HG02642 (cell line): ENCODE data around the gene C15orf39.

ENCODE experiments used
- ATAC-seq: cut with Tn5 transposase; IDR thresholded peaks from one replicate; pipeline ENCODE4 v1.9.1; 2021; ENCODE audit warnings: mild to moderate bottlenecking; ENCODE audit not compliant: unreplicated experiment, poor library complexity

Gene C15orf39

GRCh38 chr15:75171408-75171807 lies 30.3 kb upstream of the C15orf39 start:
- no peak for ATAC-seq

GRCh38 chr15:75172284-75172820 lies 29.3 kb upstream of the C15orf39 start:
- no peak for ATAC-seq

- no peak for ATAC-seq
Measured at GRCh38 chr15:75174102-75174501, 27.6 kb upstream of the C15orf39 start.

DNA sequence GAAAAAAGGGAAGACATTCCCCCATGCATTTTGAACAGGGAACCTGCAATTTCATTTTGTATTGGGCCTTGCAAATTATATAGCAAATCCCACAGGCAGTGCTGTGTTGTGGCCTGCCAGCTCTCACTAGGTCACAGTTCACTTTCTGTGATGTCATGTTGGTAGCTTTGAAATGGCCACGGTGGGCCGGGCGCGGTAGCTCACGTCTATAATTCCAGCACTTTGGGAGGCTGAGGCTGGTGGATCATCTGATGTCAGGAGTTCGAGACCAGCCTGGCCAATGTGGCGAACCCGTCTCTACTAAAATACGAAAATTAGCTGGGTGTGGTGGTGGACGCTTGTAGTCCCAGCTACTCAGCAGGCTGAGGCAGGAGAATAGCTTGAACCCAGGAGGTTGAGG lies 27.0 kb upstream of the C15orf39 start:
- no peak for ATAC-seq

- ATAC-seq, result no peak
Measured at GRCh38 chr15:75176396-75176761, 25.3 kb upstream of the C15orf39 start.

GRCh38 chr15:75177360-75178071 lies 24.2 kb upstream of the C15orf39 start:
- no peak for ATAC-seq

DNA sequence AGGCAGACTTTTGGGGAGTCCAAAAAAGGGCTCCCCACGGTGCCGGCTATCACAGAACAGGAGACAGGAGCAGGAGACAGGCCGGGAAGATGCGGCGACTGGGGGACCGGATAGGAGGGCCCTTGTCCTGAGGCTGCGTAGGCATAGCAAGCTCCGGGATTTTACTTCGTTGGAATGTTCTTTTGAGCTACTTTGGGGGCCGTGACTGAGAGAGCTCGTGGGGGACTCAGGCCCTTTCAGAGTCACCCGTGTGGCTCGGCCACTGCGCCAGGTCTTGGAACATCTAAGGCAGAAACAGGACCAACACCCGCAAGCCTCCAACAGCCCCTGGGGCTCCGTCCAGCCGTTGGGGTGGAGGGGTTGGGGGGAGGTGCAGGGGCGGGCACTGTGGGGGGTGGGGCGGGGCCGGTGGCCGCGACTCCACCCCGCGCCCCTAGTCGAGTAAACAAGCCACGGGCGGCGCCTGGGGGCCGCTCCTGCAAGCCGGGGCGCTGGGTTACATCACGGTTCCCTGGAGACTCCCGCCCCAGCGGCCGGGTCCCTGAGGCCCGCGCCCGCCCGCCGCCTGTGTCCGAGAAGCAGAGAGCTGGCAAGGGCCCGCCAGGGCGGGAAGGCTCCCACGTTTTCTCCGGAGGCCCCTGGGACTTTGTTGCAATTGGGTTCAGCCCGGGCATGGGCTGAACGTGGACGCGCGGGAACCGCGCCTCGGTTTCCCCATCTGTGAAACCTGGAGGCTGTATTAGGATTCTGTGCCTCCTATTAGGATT lies 23.3 kb upstream of the C15orf39 start:
- ATAC-seq, result no peak

DNA sequence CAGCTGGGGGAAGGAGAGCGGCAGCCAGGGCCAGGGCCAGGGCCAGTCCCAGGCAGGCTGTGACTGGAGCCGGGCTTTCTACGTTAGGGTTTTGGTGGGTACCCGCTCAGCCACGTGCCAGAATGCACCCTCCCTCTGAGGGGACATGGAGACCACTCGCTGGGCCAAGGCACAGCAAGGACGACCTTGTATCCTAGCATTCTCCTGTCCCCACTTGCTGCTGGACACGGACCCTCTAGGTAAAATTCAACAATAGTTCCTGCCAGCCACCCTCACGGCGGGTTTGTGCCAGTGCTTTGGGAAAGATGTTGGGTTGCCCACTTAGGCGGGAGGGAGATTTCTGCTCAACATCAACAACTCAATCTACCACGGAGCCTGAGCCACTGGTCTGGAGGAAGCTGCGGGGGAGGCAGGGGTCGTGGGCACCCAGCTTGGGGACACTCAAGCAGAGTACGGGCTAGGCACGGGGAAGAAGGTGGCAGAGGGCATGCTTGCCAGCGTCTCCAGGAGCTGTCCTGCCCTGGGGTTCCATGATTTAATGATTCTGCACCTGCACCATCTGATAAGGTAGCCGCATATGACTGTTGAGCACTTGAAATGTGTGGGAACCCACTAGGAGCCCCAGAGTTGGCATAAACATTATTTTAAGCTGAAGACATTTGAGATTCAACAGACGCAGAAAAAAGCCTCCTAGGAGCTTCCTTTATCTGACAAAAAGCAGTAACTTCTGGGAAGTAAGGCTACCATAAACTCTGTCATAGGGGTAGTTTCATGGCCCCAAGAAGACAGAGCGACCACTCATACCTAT lies 22.5 kb upstream of the C15orf39 start:
- ATAC-seq, result no peak

GRCh38 chr15:75179746-75180140 lies 21.9 kb upstream of the C15orf39 start:
- no peak for ATAC-seq

- no peak for ATAC-seq
Measured at GRCh38 chr15:75181780-75182179, 19.9 kb upstream of the C15orf39 start.

DNA sequence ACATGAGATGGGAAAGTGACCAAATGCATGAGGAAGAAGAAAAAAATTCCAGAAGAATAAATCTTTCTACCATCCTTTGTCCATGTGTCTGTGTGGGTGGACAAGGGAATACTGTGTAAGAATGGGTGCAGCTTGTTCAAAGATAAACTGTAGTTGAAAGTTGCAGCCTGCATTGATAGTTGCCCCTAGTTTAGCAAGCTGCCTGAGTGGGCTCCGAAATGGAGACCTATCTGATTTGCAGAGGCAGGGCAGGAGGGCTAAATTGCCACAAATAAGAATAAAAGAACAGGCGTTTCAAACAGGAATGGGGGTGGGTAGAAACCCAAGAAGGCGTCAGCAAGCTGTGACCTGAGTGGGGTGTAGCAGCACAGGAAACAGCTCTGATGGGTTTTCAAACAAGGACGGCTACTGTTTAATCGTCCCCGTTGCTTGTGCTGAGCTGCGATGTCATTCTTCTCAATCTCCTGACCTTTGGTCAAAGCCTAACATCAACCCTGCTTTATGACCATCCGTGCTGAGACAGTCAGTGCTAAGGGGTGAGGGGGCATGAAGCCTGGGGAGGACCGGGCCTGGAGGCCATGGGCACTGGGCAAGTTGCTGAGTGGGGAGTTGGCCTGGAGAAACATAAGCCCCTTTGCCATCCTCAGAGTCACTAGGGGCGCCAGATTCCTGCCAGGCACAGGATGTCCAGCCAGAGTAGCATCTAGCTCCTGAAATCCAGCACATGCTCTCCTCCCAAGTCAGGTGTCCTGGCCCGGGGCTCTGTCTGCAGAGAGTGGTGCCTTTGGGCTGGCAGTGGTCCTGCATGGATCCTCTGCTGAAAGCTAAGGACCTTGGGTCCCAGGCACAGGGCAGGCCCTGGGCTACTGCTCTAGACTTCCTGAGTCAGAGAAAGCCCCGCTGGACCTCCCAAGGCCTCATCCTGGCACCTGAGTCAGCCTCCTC lies 19.2 kb upstream of the C15orf39 start:
- no peak for ATAC-seq

GRCh38 chr15:75185271-75186029 lies 16.2 kb upstream of the C15orf39 start:
- no peak for ATAC-seq

DNA sequence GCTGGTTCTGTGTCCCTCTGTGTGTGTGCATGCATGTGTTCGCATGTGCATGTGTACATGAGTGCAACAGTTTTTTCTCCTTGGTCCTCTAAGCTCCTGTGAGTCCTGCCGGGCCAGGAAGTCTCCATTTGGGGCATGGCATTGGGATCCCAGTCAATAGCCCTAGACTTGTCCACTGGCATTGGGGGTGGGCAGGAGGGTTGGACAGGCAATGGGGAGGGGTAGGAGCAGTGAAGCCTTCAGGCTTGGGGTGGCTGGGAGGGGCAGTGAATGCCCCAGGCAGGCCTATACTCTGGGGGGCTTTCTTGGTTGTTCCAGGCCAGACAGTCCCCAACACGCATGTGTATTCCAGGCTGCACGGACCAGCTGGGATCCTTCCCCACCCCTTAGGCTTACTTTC lies 15.6 kb upstream of the C15orf39 start:
- ATAC-seq, result no peak

- ATAC-seq, result no peak
Measured at GRCh38 chr15:75188499-75188898, 13.2 kb upstream of the C15orf39 start.

DNA sequence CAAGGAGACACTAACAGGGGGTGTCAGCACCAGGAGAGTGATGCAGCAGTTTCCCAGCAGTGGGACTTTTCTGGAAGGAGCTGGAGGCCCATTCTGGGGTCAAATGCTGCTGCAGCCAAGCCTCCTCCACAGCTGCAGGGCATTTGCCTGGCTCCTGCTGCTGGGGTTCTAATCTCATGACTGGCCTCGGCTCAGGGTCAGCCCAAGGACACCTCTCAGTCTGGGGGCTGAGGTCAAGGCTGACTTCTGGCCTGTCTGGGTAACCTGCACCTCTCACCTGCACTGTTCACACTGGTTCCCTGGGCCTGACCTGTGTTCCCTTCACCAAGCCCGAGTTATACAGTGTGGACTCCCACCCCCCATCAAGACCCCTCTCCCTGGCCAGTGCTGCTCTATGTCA lies 10.4 kb upstream of the C15orf39 start:
- ATAC-seq, result no peak

DNA sequence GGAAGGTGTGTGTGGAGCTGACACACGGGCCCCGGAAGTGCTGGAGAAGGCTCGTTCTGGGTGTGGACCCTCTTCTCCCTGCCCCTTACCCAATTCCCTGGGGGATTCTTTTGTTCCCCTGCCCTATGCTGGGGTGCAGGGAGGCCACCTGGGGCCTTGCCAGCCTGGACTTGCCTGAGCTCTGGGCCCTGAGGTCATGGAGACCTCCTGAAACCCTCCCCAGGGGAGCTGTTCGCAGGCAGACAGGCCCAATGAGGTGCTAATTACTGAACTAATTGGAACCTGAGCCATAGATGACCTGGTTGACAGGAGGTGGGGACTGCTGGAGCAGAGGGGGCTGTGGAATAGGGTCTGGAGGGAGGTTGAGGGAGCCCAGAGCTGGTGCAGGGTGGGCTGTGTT lies 9.4 kb upstream of the C15orf39 start:
- no peak for ATAC-seq

DNA sequence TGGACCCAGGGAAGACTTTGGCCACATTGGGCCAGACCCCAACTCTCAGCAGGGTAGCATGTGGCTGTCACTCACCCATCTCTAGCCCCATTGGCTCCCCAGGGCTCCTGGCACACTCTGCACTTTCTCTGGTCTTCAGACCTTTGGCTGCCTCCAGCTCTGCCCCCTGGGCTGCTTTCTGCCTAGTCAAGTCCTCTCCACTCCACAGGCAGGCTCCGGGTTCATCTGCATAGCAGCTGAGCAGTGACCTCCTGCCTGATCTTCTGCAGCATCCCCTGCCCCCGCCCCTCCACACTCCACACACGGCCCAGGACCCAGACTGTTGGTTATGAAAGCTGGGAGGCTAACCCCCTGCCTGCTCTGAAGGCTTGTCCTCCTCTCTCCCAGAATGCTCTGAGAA lies 8.4 kb upstream of the C15orf39 start:
- ATAC-seq, result no peak

DNA sequence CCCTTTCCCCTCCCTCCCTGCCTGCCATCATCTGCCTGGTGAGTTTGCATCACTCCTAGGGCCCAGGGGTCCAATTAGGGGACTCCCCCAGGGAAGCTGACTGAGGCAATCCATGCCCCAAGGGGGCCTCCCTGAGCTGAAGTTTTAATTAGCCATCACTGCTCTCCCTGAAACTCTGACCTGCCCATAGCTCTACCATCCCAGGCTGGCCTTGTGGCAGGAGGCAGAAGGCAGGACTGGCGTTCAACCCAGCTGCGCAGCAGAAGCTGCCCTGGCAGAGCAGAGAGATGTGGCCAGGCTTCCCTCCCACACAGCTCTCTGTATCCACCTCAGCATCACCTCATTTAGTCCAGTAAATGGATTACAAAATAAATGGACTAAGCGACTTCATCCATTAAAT lies 7.7 kb upstream of the C15orf39 start:
- no peak for ATAC-seq

DNA sequence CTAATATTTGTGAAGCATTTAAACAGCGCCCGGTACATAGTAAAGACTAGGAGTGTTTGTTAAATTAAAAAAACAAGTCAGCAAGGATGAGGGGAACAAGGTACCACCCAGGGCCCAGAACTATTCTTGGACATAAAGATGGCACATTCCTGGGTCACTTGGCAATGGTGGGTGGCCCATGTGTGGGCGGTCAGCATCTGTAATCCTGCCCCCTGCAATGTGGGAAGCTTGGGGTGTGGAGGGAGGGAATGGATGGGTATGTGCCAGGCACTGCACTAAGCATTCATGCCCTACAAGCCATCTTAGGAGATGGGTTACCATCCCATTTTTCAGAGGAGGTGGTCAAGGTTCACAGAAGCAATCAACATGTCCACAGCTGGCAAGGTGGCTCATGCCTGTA lies 7.3 kb upstream of the C15orf39 start:
- no peak for ATAC-seq
